NT2/D1 (cell line): ENCODE measurements around the gene APOC4.

Experiments
- YY1 ChIP-seq: IDR thresholded peaks from 2 replicates; pipeline ENCODE4 v1.6.1; 2011; ENCODE audit not compliant: insufficient read length, insufficient read depth
- ZNF274 ChIP-seq: IDR thresholded peaks from 2 replicates; pipeline ENCODE4 v1.6.1; 2011; ENCODE audit warnings: mild to moderate bottlenecking, low read depth, low read length

DNA sequence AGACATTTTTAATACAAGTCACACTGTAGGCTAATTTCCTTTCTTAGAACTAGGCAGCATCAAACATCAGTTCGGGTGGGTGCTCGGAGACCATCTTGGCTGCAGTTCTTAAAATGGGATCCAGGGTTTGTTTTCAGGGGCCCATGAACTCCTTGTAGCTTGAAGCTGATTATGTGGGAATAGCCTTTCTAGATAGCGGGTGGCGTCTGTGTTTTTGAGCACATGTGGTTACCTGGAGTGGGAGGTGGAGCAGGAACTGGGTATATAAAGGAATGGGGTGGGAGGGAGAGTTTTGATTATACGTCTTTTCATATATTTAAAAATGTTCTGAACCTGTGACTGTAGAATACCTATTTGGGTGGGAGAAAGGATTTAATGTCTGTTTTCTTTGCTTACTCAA is 26.1 kb downstream of the APOC4 start:
- TF ChIP-seq YY1 = no peak
- TF ChIP-seq ZNF274 = no peak
